Measurements from ENCODE around the gene CEP41.

Gene CEP41

GRCh38 chr7:130418306-130418705, 22.5 kb downstream of the CEP41 start:
- DNase-seq: no peak

- no peak for DNase-seq
Measured at GRCh38 chr7:130417213-130417612, 23.6 kb downstream of the CEP41 start.

GRCh38 chr7:130415006-130415405, 25.8 kb downstream of the CEP41 start:
- DNase-seq: no peak

- no peak for DNase-seq
Measured at GRCh38 chr7:130413201-130413600, 27.6 kb downstream of the CEP41 start.

- no peak for DNase-seq
Measured at GRCh38 chr7:130410868-130411541, 29.8 kb downstream of the CEP41 start.

- DNase-seq: no peak
Measured at GRCh38 chr7:130409712-130410072, 31.1 kb downstream of the CEP41 start.

- DNase-seq: no peak
Measured at GRCh38 chr7:130409067-130409711, 31.6 kb downstream of the CEP41 start.

- no peak for DNase-seq
Measured at GRCh38 chr7:130405003-130405402, 35.8 kb downstream of the CEP41 start.

- no peak for DNase-seq
Measured at GRCh38 chr7:130401578-130401977, 39.2 kb downstream of the CEP41 start.

GRCh38 chr7:130401101-130401500, 39.7 kb downstream of the CEP41 start:
- DNase-seq: no peak

- DNase-seq: no peak
Measured at GRCh38 chr7:130400120-130400572, 40.7 kb downstream of the CEP41 start.

GRCh38 chr7:130398526-130399090, 42.2 kb downstream of the CEP41 start:
- DNase-seq: no peak

- no peak for DNase-seq
Measured at GRCh38 chr7:130397758-130398073, 43.1 kb downstream of the CEP41 start.

GRCh38 chr7:130397051-130397757, 43.6 kb downstream of the CEP41 start:
- no peak for DNase-seq

GRCh38 chr7:130396109-130396508, 44.7 kb downstream of the CEP41 start:
- no peak for DNase-seq

GRCh38 chr7:130395421-130395820, 45.4 kb downstream of the CEP41 start:
- DNase-seq: no peak

- no peak for DNase-seq
Measured at GRCh38 chr7:130394421-130395195, 46.2 kb downstream of the CEP41 start.

- no peak for DNase-seq
Measured at GRCh38 chr7:130393841-130394411, 46.9 kb downstream of the CEP41 start.

GRCh38 chr7:130393101-130393561, 47.7 kb downstream of the CEP41 start:
- no peak for DNase-seq

- no peak for DNase-seq
Measured at GRCh38 chr7:130390486-130390885, 50.3 kb downstream of the CEP41 start.

- DNase-seq: no peak
Measured at GRCh38 chr7:130388671-130389070, 52.1 kb downstream of the CEP41 start.

GRCh38 chr7:130387628-130388403, 53.0 kb downstream of the CEP41 start:
- no peak for DNase-seq

Data from activated naive CD4-positive, alpha-beta T cell (primary cell).